Sciatic nerve (tissue), 2 donors: ENCODE results near the gene COL4A1. TPM values are rescaled to one million over a fixed set of nuclear protein-coding genes. Genes with fewer than 3 reads are reported as not detected.

ENCODE experiments used
- ATAC-seq: fragments of 200-7000 bp; cut with Tn5 transposase; one replicate; pipeline ENCODE4 v1.9.1; 2020; ENCODE audit warnings: mild to moderate bottlenecking, moderate library complexity
- DNase-seq: peaks from one replicate; pipeline ENCODE4 v3.0.0-alpha.2; 2020; ENCODE audit warnings: low spot score
- intact Hi-C: fragments of 100-400 bp; cut with DNase I; formaldehyde crosslinking; loops from one replicate; pipeline ENCODE4 v1.14.2; 2022
- total RNA-seq: library from RNA; stranded (reverse); fragmentation: NEBNext Ultra II Directional; extraction: Animal tissue kit (Norgen Biotek cat#: 25700); gene quantifications from one replicate; pipeline ENCODE4 v1.2.1, GENCODE V29; 2021
- donor health status: DM: no; HTN: no; CAD: no.
- donor health status: DM: no; HTN: no; CAD: no.

Gene COL4A1
- total RNA-seq, result 423 TPM

DNA sequence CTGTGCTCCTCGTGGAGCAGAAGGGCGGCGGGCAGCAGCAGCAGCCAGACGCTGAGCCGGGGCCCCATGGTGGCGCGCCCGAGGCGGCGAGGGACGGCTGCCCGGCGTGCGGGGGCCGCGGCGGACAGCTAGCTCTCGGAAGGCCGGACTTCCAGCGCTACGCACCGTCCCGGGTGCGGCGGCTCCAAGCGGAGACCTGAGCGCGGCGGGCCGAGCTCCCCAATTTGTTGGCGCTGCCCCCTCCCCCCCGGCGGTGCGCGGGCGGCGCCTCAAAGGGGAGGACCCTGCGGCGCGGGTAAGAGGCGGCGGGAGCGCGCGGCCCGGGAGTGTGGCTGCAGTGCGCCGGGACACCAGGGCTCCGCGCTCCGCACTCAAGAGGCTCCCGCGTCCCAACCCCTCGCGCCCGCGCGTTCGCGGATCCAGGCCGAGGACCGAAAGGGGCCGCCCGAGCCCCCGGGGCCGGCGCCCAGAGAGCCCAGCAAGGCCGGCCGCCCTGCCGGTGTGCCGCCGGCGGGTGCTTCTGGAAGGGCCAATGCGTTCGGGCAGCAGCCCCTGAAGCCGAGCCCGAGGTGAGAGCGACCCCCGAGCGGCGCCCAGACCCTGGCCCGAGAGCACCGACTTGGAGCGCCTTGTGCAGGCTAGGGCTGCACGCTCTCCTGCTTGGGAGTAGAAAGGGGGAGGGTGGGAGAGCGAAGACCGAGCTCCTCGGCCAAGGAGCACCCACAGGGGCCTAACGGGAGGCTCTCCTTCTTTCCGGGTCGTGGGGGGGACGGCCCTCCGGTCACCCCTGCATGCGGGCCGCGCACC, at the start of gene COL4A1, which contains the start of gene COL4A2:
TSS of gene COL4A1 (minus strand) at position 198 of the 807 bp plus-strand sequence. CDS start at position 68, 130 bp downstream.
TSS of gene COL4A2 (plus strand) at position 325 of the 807 bp plus-strand sequence. CDS start 620 bp downstream, outside the sequence.
- intact Hi-C loops, result loop anchor here (10.0 kb wide), 1 partner anchor 62 kb away; no protein-coding TSS in a partner anchor
- ATAC-seq (peak; percentile 81), DNase-seq (peak; percentile 90)

DNA sequence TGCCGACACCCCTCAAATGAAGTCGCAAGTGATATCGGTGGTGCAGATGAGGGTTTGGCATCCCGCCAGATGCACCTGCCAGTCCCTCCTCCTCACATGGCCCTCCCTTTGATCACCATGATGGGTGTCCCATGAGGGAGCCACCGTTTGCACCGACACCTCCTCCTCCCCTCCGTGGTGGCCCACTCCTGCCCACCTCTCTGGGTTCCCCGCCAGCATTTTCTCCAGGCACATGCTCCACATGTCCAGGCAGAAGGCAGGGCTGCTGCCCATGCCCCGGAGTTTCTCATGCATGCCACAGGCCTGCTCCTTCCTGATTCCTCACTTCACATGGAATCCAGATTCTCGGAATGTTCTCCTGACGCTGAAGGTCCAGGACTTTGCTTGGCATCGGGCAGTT, 49.4 kb upstream of the COL4A1 start:
- ATAC-seq, result no peak
- DNase-seq, result no peak

DNA sequence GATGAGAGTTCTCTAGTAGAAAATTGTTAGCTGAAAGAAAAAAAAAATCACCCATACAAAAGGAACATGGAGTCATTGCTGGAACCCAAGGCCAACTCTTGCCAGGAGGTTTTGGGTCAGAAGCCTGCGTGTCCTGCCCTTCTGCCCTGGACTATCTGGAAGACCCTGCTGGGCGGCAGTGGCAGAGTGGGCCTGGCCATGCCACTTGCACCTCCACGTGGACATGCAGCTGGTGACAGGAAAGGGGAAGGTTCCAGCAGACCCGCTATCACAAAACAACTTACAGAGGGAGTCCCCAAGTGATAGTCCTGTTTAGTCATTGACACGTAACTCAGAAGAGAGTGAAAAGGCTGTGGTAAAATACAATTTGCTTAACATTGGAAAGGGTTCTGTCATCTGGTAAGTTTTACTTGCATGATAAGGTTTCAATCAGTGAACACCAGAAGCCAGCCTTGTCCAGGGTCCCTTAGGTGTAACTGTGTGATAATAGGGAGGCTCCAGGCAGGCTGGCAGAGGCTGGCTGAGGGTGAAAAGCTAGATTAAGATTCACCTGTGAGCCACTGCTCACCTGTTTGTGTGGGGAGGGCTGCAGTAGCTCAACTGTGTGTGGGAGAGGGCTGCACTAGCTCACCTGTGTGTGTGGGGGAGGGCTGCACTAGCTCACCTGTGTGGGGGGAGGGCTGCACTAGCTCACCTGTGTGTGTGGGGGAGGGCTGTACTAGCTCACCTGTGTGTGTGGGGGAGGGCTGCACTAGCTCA, 47.9 kb upstream of the COL4A1 start:
- intact Hi-C loops, result no loop called here

More for the DNA sequence above, 49.4 kb upstream of the COL4A1 start:
- intact Hi-C loops, result no loop called here

DNA sequence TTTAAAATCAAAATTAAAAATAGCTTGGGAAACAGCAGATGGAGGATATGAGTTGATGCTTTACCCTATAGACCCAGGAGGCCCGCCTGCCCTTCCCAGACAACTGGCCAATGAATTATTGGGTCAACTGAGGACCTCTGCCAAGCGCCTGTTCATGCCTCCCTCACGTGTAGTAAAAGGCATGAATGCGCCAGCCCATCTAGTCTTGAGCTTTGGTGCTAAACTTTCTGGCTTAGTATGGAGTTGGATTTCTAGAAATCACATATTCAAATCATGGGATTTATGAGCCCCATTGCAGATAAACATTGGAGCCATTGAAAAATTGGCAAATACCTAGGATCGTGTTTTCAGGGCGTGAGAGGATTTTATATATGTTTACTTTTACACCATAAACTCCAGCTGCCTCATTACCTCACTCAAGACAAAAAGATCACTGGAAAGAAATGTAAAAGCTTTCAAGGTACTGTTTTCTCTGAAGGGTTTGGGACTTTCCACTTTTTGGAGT, 47.2 kb upstream of the COL4A1 start:
- intact Hi-C loops, result no loop called here
- DNase-seq (no peak), ATAC-seq (no peak)

More for the DNA sequence above, 47.9 kb upstream of the COL4A1 start:
- DNase-seq, result no peak
- no peak for ATAC-seq

DNA sequence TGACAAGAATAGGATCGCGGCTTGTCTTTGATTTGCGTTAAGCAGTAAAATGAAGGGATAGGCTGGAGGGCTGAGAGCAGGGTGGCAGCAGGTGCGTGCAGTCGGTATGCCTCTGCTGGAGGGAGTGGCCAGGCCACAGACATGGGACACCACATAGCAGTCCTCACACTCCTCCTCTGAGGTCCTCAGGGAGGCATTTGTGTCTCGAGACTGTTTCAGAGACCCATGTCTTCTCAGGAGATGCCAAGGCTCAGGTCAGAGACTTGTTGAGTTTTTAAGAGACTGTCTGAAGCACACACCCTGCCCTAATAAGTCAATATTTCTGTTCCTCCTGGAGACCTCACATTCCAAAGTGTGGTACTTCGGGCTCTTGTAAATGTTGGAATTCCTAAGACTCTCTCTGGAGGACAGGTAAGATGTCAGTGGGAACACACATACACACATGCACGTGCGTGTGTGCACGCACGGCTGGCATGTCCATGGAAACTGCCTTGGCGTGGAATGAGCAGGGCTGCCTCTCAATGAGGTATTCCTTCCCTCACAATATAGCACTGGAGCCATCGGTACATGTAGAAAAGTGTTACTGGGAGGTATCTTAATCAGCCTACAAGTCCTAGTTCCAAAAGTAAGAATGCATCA, 46.5 kb upstream of the COL4A1 start:
- no peak for ATAC-seq
- no peak for DNase-seq
- intact Hi-C loops, result no loop called here

DNA sequence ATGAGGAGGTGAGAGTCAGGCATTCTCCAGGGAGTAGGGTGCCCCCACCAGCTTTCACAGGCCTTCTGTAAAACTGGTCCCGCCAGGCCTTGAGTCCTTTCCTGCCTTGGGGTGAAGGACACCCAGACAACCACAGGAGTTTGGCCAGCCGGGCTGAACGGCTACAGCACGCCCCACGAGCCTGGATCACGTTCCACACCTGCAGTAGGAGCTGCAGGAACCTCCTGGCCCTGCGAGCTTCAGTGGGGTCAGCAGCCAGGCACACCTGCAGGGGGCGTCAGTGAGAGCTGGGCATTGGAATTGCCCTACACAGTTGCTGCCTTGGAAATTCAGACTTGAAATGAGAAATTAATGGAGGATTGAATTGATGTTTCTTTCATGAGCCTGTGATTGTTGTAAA, 45.8 kb upstream of the COL4A1 start:
- intact Hi-C loops, result no loop called here
- DNase-seq (no peak), ATAC-seq (no peak)

DNA sequence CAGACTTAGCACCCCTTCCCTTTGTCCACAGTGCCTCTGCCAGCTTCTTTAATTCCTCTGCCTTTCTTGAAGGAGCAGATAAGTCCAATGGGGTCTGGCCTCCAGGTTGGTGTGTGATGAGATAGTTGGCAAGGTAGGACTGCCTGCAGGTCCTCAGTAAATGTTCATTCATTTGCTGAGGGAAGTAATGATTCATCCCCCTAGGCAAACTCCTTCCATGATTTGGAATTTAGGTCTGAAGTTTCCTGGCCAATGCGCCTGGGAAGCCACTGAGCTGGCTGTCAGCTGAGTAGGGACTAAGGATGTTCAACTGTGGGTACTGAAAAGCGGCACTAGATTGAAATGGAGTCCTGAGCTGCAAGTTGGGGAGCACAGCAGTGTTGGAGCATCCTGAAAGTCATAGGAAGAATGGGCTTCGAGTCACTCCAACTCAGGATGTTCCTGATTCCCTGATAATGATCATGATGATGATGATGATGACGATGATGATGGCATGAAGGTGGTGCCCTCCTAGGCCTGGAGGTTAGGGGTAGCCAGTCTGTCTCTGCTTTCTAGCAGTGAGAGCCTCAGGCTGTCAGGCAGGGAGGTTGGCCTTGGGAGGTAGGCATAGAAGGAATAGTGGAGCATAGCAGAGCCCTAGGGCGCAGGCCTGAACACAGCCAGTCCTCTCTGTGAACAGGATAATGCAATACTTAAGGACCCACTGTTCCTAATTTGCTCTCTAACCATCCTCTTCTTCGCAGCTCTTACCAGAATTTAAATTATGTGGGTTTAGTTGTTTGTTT, 44.9 kb upstream of the COL4A1 start:
- intact Hi-C loops, result no loop called here
- ATAC-seq, result no peak
- no peak for DNase-seq

DNA sequence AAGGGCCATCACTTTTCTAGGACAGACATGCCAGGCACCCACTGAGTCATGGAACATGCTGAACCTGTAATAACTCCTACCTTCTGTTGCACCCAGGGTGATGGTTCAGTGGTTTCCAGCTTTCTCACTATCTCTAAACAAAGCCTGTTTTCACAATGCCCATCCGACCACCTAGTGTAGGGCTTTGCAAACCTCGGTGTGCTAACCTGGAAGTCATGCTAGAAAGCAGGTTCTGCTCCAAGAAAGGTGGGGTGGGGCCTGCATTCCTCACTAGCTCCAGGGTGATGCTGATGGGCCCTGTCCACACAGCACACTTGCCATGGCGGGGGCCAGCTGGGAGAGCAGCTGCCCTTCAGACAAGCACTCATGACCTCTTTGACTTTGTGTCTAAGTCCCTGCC, 43.6 kb upstream of the COL4A1 start:
- intact Hi-C loops, result no loop called here
- DNase-seq (no peak), ATAC-seq (no peak)

DNA sequence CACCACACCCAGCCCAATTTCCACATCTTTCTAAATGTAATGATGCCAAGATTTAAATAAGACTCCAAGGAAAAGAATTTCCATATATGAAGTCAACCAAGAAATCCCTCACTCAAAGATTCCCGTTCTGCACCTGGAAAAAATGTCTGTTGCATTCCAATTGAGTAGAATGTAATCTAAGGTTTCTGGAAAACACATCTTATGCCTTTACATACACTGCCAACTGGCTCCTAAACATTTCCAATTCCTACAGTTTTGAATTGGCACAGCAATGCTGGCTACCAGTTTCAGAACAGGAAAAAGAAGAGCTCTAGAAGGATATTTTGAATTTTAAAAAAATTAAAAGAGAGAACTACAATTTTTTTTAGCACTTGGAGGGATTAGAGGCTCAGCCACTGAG, 43.1 kb upstream of the COL4A1 start:
- intact Hi-C loops, result no loop called here
- DNase-seq (no peak), ATAC-seq (no peak)

DNA sequence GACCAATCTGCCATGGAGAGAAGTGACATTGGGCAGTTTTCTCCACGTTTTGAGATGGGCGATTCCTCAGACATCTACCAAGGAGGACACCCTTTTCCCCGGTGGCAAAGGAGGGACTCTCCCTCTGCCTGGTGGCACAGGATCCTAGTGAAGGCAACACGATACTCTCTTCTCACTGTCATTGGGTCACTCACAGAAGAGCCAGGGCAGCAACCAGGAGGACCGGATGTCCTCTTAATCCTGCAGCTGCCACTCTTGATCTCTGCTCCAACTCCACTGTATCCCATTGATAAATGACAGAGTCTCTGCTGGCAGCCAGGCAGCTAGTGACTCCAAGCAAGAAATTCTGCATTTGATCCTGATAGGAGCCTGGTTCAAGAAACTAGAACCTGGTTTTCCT, 42.3 kb upstream of the COL4A1 start:
- intact Hi-C loops, result no loop called here
- ATAC-seq (no peak), DNase-seq (no peak)

DNA sequence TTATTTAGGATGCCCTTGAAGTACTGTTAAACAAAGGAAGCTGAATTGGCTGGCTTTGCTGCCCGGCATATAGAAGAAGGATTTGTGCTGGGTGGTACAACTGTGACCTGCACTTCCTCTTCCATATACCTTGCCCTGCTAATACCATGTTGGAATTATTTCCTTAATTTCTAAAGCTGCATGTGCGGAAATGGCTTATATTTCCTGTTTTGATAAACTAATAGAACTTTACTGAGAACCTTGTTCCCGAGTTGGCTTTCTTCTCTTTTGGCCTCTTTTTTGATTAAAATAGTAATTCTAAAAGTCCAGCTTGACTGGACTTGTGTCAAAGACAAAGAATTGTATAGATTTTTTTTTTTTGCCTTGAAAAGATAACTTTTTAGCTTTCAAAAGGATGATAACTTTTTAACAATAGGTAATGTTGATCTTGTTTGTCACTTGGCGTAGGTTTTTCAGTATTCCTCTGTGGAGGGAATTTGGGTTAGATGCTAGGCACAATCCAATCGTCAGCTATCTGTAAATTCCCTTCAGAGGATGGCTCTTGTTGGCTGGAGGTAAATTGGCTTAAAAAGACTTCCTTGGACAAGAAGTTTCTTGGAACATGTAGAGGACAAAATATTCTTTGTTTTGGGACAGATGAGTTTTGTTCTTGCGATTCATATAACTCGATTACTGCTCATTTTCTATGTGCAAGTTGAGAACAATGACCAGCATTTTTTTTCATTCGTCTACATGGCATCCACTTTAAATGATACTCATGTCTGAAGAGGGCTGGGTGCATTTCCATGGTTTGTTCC, 41.5 kb upstream of the COL4A1 start:
- ATAC-seq (no peak), DNase-seq (no peak)
- intact Hi-C loops, result no loop called here

DNA sequence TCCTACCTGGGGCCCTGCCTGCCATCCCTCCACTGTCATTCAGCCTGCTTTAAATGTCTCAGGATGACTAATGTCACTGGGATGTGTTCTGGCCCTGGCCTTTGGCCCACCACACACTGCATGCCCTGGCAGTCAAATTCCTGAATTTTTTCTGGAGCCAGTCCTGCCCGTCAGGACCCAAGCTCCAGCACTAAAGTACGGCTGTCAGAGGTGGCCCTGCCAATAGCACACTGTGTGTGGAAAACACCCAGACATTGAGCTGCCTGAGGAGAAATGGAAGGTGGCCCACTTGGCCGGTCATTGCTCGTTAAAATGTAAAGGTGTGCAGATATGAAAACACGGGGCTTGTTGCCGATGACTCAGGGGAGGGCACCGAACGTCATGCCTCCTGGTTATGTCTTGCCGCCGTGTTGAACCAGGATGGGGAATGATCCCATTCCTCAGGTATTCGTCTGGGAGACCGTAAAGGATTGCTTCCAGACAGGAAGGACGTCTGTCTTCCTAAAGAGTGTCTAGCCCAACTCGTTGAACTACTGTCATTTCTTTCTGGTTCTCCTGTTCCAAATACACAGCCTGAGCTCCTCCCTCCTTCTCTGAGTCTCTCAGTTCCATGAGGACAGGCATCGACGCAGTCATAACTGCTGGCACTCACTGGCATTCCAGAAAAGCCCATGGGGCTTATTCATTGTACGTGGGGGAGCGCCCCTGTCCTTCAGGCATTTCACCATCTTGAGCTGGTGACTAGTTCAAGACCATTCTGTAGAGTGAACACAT, 40.8 kb upstream of the COL4A1 start:
- peak; percentile 21 for ATAC-seq
- DNase-seq, result no peak
- intact Hi-C loops, result no loop called here

DNA sequence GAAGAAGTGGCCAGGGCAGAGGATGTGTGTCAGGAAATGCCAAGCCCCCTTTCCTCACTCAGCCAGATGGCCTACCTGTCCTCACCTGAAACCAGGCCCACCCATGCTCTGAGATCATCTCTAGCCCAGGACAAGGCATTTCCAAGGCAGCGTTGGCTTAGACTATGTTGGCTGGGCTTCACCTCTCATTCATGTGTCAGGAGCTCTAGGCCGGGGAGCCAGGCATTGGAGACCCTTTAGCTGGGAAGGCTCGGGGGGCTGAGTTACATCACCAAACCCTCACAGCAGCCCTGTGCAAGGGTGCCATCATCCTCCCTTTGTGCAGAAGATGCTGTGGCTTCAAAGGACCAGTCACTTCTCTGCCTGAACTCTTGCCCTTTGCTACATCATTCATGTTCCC, 40.1 kb upstream of the COL4A1 start:
- intact Hi-C loops, result no loop called here
- DNase-seq, result no peak
- peak; percentile 5 for ATAC-seq

DNA sequence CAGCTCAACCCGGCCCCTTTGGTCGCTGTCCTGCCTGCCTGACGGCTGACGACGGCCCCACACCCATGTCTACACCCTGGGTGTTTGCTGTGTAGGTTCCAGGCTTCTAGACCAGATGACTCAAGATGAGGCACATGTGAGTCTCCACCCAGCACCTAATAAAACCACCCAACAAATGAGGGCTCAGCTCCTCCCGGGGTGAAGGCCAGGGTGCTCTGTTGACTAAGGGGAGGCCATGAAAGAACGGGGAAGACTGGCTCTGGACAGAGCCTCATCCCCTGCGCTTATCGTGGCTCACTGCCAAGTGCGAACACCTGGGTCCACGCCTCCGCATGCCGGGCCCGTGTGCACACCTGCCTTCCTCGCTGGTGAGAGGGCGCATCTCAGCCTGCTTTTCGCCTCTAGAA, 39.7 kb upstream of the COL4A1 start:
- ATAC-seq, result no peak
- no peak for DNase-seq
- intact Hi-C loops, result no loop called here

DNA sequence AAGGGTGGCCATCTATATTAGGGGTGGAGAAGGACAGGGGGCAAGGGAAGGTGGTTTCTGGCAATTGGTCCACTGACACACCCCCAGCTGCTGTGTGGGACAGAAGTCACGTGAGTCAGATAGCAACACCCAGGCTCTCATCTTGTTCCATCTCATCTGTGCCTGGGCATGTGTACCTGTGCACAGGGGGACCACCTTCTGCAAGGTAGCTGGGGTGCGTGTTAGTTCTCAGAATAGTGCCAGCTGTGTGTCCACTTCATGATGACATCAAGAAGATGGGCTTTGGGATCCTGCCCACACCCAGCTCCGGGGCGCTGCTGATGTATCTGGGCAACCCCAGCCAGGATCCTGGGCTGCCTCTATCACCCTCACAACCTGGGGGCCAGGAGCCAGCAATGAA, 38.7 kb upstream of the COL4A1 start:
- ATAC-seq (no peak), DNase-seq (no peak)
- intact Hi-C loops, result no loop called here

DNA sequence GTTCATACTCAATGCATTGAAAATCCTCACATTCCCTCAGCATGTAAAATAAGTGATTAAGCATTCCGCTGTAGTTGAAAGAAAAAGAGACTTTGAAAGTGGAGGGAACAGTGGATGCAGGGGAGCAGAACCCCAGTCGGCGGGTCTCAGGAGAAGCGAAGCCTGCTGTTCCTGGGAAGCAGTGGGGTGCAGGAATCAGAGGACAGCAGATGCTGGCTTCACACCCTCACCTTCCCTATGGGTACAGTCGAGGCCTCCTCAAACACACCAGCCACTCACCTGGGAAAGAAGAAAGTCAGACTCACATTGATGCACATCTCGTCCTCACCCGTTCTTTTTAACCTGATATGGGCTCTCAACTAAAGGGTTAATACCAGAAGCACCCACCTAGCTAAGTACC, 38.3 kb upstream of the COL4A1 start:
- no peak for ATAC-seq
- intact Hi-C loops, result no loop called here

DNA sequence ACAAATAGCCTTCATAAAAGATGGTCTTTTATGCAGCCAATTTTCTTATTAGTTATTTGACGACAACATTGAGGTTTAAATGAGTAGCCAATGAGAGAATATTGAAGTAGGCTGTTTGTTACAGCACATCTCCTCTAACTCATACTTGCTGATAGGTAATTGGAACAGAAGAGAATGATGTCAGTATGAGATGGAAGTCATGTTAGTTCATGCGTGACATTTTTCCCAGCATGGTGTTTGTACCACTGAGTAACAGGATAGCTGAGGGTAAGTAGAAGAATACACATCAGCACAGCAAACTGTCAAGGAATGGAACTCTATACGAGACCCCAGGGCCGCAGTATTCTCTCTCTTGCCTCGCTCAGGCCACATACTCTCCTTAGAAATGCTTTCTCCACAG, 37.4 kb upstream of the COL4A1 start:
- no peak for DNase-seq
- intact Hi-C loops, result no loop called here
- ATAC-seq, result no peak

More for the DNA sequence above, 38.3 kb upstream of the COL4A1 start:
- no peak for DNase-seq
